Esophagus mucosa (tissue), 1 donor: Measurements from ENCODE around the gene RAB31. TPM values are rescaled to one million over a fixed set of nuclear protein-coding genes. Genes with fewer than 3 reads are reported as not detected.

Source experiments
- ATAC-seq: fragments of 200-7000 bp; cut with Tn5 transposase; one replicate; pipeline ENCODE4 v1.9.1; 2020
- total RNA-seq: library from RNA; stranded (reverse); gene quantifications from one replicate; pipeline ENCODE4 v1.2.4, GENCODE V29; 2023
- donor health status: DM: yes; HTN: yes; CAD: no.

RAB31 gene
- total RNA-seq, 1 donor from 2014 or later = 50.0 TPM

DNA sequence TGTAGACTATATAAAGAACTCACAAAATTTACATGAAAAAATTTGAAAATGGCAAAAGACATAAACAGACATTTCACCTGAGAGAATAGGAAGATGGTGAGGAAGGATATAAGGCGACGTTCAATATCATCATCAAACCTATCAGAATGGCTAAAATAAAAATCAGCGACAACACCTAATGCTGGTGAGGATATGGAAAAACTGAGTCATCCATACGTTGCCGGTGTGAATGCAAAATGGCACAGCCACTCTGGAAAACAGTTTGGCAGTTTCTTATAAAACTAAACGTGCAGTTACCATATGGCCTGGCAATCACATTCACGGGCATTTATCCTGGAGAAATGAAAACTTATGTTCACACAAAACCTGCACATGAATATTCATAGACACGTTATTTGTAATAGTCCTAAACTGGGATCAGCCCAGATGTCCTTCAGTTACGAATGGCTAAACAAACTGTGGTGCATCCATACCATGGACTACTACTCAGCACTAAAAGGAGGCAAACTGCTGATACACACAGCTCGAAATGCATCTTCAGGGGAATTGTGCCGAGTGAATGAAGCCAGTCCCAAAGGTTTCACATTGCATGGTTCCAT, 114.6 kb downstream of the RAB31 start:
- no peak for ATAC-seq

DNA sequence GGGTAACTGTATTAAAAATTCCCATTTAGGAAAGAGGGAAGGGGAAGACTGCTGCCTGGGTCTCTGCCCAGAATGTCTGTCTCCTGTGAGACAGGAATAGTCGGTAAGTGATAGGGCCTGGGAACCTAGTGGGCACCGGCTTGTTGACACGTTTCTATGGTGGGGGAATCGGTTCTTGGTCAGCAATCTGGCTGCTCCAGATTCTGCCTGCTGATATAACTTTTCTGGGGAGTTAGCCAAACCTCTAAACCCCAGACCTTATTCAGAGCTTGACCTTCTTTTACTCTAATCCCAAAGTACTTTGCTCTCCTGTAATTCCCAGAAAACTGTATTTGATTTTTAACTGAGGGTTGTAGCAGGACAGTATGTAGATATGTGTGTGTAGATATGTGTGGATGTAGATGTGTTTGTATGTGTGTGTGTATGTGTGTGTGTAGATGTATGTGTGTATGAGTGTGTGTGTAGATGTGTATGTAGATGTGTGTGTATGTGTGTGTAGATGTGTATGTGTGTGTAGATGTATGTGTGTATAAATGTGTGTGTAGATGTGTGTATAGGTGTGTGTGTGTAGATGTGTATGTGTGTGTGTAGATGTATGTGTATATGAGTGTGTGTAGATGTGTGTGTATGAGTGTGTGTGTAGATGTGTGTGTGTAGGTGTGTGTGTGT, 115.8 kb downstream of the RAB31 start:
- ATAC-seq = no peak

DNA sequence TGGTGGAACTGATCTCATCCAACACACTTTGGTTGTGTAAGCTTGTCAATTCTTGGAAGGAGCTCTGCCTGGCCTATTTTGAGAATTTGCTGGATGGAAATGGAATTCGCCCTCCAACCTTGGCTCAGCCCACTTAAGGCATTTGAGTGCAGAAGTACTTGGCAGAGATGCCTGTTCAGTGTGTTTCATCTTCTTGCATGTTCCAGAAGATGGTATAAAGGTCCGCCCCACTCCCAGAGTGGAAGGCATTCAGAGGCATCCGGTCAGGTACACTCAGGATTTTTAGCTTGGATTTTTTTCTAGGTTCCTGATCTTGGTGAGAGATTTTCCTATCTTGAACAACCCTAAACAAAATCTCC, 116.4 kb downstream of the RAB31 start:
- no peak for ATAC-seq

DNA sequence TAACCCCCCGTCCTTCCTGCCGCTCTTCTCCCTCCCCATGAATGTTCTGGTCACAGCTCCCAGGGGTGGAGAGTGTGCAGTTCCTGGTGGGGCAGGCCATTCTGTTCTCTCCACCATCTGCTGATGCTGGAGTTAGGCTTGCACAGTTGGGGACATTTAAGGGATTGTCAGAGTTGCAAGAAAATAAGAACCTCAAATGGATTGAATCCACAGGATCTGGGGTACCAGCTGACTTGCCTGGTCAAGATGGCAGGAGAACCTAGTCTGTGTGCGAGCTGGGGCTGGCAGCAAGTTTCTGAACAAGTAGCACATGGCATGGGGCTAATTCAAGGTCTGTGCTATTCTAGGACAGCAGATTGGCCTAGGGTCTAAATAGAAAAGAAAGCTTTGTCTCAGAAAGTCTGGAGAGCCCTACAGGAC, 116.9 kb downstream of the RAB31 start:
- ATAC-seq = no peak

DNA sequence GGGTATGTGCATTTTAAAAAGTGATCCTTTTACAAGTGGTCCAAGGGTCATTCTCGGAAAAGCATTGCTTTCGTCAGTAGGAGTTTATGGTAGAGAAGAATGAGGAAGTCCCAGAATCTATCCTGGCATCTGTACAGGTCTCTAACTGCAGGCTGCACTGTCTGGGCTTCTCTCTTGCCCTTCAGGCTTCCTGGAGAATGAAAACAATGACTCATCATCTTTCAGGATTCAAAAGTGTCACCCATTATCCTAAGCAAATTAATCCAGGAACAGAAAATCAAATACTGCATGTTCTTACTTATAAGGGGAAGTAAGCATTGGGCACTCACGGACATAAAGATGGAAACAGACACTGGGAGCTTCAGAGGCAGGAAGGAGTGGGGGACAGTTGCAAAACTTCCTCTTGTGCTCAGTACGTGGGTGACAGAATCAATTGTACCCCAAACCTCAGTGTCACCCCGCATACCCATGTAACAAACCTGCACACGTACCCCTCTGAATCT, 117.5 kb downstream of the RAB31 start:
- peak; percentile 71 for ATAC-seq

DNA sequence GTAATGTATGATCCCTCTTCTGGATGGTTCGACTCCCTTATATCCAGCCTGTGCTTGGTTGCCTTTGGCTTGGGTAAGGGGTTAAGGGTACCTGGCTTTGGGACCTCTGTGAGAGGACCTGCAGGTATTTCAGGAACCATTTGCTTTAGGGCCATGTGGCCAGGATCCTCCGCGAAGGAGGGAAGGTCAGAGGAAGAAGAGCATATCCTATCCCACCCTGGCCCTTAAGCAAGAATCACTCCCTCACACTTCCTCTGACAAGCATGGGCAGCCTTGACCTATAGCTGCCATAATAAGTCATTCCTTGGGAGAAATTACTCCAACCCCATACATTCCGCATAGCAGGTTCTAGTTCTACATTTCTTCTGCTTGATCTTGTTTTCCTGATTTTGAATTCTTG, 118.6 kb downstream of the RAB31 start:
- no peak for ATAC-seq

DNA sequence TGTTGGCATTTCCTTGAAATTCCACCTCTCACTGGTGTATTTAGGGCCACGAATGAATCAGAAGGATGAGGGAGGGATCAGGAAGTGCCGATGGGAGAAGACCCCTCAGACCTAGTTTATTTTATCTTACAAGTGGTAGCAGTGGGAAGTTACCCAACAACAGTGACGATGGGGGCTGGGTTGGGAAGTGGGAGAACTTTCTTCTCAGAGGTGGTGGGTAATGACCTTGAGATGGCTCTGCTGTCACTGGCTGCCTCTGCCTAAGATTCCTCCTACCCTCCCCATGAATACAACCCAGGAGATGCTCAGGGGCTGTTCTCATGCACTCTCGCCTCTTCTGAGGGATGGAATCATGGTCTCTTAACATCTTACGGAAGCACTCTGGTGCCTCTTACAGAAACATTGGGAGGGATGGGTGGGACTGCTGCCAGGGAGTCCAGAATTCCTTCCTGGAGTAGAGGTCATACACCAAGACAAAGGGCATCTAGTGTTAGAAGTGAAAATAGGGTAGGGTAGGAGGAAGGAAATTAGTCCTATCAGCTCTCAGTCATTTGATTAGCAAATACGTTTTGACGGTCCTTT, 119.2 kb downstream of the RAB31 start:
- no peak for ATAC-seq

DNA sequence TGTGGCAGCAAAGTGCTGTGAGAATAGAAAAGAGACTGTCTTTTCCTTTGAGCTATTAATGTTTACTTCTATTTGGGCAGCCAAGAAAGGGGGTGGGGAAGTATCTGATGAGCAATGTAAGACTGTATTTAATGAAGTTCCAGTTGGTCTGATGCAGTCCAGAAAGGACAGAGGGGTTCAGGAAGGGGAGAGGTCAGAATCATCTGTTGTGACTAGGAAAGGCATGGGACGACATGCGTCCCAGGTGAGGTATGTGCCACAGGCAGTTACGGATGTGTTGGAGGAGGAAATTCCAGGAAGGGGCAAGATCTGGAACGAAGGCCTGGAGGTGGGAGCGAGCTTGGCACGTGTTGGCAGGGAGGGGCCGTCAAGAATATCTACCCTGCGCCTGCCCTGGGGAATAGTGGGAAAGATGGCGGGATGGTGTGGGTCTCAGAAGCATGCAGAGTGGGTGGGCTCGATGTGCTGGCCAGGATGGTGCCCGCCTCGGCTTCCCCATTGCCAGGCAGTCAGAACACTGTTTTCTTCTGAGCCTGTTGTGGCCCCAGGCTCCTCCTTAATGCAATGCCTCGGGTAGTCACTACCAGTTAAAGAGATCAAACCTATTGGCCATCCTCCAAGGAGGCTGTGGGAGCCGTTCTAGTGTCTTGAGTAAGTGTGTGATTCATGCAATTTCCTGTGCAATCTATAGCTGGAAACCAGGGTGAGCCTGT, 119.8 kb downstream of the RAB31 start:
- ATAC-seq = peak; percentile 89

DNA sequence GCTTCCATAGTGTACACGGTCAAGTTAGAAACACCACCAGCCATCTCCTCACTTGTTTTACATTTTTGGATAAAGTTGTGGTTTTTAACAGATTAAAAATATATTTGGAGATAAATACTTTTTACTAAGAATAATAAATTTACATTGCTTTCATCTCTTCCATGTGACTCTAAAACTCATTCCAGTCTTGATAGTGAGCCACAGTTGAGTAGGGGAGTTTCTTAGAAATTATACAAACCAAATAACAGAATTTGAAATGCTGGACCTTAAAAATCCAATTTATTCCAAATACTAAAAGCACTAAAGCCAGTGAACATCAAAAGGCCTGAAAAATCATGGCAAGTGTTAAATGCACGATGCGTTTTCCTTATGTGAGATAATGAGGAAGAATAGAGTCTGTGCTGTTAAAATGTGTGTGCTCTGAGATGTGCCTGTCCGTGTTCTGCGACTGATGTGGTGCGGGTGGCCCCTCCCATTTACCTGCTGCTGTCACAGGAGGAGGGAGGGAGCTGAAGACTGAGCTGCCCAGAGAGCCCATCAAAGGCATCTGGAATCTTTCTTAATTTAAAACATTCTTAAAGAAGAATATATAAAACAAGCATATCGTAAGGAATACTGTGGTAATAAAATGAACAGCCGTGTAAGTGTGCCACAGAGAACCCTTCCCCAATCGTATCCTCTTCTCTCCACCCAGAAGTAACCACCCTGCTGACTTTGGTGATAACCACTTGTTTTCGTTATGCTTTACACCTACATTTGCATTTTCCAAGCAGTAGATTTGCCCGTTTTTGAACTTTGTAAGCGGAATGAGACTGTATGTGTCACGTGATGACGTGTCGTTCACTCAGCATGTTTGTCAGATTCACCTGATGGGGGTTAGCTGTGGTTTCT, 120.7 kb downstream of the RAB31 start:
- ATAC-seq = no peak

DNA sequence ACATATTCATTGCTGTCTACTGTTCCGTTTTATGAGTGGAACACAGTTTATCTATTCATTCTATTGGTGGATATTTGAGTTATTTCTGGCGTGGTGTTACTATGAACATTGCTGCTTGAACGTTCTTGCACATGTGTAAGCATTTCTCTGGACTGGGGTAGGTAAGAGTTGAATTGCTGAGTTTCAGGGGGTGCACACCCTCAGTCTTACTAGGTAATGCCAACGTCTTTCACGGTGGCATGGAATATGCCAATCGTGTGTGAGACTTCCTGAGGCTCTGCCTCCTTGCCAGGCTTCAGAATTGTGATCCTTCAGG, 121.3 kb downstream of the RAB31 start:
- ATAC-seq = no peak

DNA sequence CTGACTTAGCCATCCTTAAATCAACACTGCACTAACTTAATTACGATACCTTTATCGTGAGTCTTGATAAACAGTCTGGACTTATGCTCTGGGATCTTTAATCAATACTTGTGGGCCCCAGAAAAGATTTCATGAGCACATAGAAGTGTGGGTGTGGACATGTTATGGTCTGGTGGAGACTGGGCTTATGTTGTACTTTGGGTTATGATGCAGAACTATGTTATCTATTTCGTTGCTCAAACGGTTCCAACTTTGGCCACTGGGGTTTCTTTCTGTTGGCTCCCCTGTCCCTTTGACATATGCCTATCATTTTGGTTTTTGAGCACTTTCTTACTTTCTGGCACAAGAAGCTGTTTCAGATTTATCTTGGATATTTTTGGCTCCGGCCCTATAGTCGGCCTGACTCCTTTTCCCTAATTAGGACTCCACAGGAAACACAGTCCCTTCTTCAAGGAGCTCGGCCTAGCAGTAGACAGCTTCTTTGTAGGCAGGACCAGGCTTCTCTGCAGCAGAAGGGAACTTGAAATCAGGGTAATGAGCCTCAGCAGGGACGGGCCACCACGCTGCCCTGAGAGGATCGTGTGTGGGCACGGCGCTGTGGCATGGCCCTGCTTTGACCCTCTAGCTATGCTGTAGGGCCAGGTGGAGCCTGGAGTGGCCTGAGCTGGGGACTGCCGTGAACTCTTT, 123.1 kb downstream of the RAB31 start:
- no peak for ATAC-seq

DNA sequence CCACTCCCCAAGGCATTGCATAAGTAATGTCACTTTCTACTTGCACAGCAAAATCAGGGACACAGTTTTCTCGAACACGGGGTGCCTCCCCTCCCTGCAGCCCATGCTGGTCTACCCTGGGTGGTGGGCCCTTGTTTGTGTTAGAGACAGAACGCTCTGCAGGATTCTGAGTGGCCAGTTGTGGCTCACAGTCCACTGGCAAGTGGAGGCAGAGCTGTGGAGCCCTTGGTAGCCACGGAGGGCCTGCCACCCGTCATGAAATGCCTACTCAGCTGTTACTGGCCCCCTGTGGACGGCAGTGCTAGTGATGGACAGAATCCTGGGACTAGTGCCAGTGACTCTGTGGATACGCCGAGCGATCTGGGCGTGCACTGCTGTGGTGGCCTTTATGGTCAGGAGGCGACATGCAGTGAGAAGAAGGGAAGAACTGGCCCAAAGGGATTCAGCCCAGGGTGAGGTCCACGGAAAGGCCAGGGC, 123.7 kb downstream of the RAB31 start:
- no peak for ATAC-seq

DNA sequence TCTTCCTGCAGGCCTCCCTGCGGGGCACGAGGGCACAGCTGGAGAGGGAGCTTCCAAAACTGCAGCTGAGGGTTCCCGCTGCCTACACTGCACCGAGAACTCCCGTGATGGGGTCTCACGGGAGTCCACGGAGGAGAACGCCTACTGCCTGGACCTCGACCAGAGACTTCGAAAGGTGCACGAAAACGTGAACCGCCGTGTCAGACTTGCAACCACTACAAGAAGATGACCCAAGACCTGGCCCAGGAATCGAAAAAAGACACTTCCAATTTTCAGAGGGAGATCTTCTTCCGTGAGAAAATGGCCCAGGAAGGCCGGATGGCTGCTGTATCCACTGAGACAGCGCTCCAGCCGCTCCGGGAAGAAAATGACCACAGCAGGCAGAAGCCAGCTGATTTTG, 124.8 kb downstream of the RAB31 start:
- no peak for ATAC-seq

DNA sequence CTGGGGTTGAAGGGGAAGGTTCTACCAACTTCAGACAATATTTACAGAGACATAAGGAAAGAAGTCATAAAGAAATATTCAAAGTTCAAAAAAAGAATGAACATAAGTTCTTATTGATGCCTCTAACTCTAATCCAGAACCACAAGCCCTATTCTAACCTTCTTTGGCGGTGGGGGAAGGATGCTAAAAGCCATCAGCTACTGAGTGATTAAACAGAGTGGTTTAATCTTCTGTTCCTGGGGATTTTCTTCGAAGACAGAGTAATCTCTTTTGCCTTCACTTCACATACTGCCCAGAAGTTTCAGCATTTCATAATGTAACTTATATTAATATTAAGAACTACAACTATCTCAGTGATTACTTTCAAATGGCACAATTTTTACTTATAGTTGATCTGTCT, 126.5 kb downstream of the RAB31 start:
- no peak for ATAC-seq

DNA sequence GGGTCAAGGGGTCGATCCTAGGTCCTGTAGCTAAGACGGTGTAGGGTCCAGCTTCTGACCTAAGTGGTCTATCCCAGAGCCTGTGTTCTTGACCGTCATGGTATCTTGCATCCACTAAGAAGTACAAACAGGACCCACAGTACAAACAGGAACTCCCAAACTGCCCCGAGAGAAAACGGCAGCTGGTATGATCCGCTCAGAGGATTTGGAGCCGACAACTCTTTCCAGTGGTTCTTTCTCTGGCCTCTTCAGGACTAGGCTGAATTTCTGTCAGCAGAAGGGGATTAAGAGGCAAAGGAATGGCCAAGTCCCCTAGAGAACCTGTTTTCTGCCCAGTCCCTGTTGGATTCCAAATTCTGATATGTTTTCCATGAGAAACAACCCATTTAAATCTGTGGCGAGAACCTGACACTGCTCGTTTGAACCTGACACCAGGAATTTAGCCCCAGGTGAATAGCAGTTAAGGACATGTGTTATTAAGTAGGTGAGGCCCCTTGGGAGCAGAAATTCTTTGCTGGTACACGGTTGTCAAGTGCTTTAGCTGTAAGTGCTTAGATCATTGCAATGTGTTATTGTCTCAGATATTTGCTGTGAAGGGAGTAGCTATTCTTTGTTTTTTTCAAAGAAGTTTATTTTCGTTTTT, 127.1 kb downstream of the RAB31 start:
- peak; percentile 45 for ATAC-seq

DNA sequence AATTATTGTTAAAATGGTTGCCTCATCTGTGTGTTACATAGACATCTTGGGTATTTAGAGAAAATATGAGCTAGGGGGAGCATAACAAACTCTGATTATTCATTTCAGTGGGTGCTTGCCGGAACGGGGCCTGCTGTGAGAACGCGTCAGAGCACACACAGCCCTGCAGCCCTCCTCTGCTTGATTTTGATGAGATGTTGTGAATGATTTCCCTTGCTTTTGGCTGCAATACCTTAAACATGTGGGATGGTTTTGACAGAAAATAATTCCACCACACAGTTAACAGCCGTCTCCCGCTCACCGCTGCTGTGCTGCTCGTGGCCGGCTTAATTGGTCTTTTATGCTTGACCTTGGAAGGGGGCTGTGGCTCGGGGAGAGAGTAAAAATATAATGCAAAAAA, 127.7 kb downstream of the RAB31 start:
- ATAC-seq = no peak

DNA sequence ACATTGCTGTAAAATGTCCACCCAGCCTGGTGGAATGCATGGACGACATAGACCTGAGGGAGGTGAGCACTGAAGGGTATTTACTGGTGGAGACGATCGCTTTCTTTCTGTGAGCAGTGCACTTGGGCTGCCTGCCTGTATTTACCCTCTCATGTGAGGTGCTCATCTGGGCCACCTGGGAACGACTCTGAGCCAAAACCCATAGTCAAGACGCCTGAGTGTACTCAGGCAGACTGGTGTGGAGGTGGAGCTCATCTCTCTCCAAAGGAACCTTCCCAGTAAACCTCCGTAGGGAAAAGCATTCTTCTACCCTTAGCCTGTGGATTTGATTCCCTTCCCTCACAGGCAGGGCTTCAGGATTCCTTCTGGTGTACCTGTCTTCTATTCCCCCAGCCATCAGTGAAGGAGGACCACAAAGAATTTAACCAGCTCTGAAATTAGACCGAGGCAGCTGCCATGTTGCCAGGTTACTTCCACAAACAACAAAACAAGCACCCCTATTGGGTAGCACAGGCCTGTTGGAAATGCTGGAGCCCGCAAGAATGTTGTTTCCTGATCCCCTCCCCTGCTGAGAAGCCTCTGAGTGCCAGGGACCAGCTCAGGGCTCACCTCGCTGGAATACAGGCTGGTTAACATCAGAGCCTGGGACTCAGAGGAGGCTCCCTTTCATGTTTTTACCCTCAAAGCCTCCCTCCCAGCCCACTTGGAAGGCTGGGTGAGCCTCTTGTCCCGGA, 130.2 kb downstream of the RAB31 start:
- no peak for ATAC-seq

DNA sequence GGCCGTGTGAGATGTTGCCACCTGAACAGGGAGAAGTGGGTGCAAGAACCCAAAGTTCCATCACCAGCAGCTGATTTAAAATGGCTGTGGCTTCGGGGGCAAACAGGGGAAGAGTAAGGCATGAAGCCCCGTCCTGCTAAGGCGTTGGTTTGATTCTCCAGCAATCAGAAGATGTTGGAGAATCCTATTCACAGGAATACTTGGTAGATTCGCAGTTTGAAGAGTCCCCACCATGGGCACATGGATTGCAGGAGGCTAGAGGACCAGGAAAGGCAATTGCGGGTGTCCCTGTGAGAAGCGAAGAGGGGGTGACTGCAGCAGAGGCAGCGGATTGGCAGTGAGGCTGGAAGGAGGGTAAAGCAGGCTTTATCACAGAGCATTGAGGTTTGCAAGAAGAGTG, 131.1 kb downstream of the RAB31 start:
- ATAC-seq = no peak

DNA sequence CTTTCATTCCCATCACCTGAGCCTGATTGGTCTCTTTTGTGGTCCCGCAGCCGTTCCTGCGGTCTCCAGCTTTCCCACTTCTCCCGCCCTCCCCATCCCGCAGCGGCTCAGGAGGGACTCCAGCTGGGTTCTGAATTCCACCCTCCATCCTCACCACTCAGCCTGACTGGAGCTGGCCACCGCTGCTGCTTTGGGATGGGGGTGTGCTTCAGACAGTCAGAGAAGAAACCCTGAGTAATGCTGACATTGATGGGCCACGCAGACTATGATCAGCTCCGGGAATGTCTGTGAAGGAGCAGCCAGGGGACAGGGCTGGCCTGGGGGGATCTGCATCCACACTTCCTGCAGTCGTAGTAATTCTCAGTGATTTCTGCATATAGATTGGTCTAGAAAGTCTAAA, 131.8 kb downstream of the RAB31 start:
- no peak for ATAC-seq

DNA sequence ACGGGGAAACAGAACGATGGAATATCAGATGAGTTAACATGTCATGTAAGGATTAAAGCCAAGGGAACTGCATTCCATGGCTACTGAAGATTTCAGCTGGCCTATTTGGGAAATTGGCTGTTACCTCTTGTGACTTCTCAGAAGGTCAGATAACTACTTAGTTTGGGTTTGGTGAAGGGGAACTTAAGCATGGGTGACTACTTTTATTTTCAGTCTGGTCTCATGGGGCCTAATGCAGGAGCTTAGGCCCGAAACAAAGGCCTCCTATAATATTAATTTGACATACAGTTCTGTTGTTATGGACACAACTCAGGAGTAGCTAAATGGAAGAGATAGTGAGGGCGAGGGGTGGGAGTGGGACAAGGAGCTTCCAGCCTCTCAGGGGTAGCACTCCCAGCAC, 133.7 kb downstream of the RAB31 start:
- ATAC-seq = no peak

DNA sequence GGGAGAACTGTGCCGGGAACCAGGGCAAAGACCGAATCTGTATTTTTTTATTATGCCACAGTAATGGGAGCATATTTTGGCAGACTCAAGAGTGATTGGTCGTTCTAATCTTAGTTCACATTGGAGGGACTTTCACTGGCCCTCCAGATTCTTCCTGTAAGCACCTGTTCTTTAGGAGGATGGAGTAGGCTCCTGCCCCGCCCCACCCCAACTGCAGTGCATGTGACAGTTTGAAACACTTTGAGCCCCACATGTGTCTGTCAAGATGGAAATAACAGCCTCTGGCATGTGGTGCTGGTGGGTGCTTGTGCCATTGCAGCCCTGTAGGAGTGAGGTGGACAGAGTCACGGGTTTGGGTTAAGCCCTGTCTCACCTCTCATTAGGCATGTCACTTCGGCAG, 134.3 kb downstream of the RAB31 start:
- no peak for ATAC-seq
